GM06990 (cell line): ENCODE data around the gene IL17RA.

Experiments
- DNase-seq: peaks from one replicate; pipeline ENCODE4 v3.0.0-alpha.2; 2011; ENCODE audit not compliant: insufficient read length; ENCODE audit errors: extremely low read depth
- H3K27me3 ChIP-seq: replicated peaks from 2 replicates; pipeline ENCODE4 v1.6.0; 2011; ENCODE audit warnings: low read length; ENCODE audit not compliant: control insufficient read depth, insufficient read depth
- H3K36me3 ChIP-seq: 2 replicates; pipeline ENCODE4 v1.5.1; 2011; ENCODE audit warnings: low read length; ENCODE audit not compliant: control insufficient read depth, insufficient read depth
- H3K4me3 ChIP-seq: replicated peaks from 2 replicates; pipeline ENCODE4 v1.5.1; 2011; ENCODE audit warnings: low read depth, mild to moderate bottlenecking, control low read depth, low read length
- CTCF ChIP-seq: IDR thresholded peaks from 2 replicates; pipeline ENCODE4 v1.5.1; 2011; ENCODE audit warnings: low read length, control low read depth, mild to moderate bottlenecking, inconsistent platforms; ENCODE audit not compliant: insufficient read depth, poor library complexity, severe bottlenecking

IL17RA gene

GRCh38 chr22:17149076-17149815 is 64.4 kb downstream of the IL17RA start:
- TF ChIP-seq CTCF = no peak
- Histone ChIP-seq H3K36me3 (peaks cover 6% of the 10 kb centered on the region), H3K27me3 (no peaks in the 10 kb centered on the region), H3K4me3 (no peak overlapping the region)
- DNase-seq = no peak

- Histone ChIP-seq H3K27me3 (no peaks in the 10 kb centered on the region), H3K4me3 (no peak overlapping the region), H3K36me3 (peaks cover 3% of the 10 kb centered on the region; the same call in 1 of the 2 replicates)
- no peak for TF ChIP-seq CTCF
- DNase-seq = no peak
Observed at GRCh38 chr22:17152340-17152739, 67.5 kb downstream of the IL17RA start.

GRCh38 chr22:17152971-17153370 is 68.2 kb downstream of the IL17RA start:
- Histone ChIP-seq H3K36me3 (peaks cover 3% of the 10 kb centered on the region; the same call in 1 of the 2 replicates), H3K27me3 (no peaks in the 10 kb centered on the region), H3K4me3 (no peak overlapping the region)
- no peak for DNase-seq
- TF ChIP-seq CTCF = no peak

GRCh38 chr22:17155941-17156340 is 71.1 kb downstream of the IL17RA start:
- no peak for TF ChIP-seq CTCF
- no peak for DNase-seq
- H3K27me3 ChIP-seq = no peaks in the 10 kb centered on the region
- no peaks in the 10 kb centered on the region for H3K36me3 ChIP-seq
- H3K4me3 ChIP-seq = no peak overlapping the region

GRCh38 chr22:17157714-17158113 is 72.9 kb downstream of the IL17RA start:
- H3K4me3 ChIP-seq = no peak overlapping the region
- DNase-seq = no peak
- TF ChIP-seq CTCF = no peak
- H3K27me3 ChIP-seq = no peaks in the 10 kb centered on the region
- no peaks in the 10 kb centered on the region for H3K36me3 ChIP-seq
